Right lobe of liver (tissue), 6 donors: ENCODE measurements around the gene PAQR7. TPM values are rescaled to one million over a fixed set of nuclear protein-coding genes. Genes with fewer than 3 reads are reported as not detected.

Experiments
- ATAC-seq, 4 donors: fragments of 200-7000 bp; cut with Tn5 transposase; one replicate each; pipeline ENCODE4 v1.9.1; 2020; ENCODE audit warnings: mild to moderate bottlenecking in 4 of 4, moderate library complexity in 4 of 4
- DNase-seq, 3 donors: peaks; one replicate each; pipeline ENCODE4 v3.0.0-alpha.2; 2020
- H3K27ac ChIP-seq, 3 donors: fragments of 200-600 bp; one replicate each; pipeline ENCODE4 v1.8.0; 2022
- H3K27me3 ChIP-seq, 2 donors: fragments of 200-600 bp; one replicate each; pipeline ENCODE4 v1.8.0; 2022
- H3K36me3 ChIP-seq, 4 donors: fragments of 200-600 bp; sonication (generic) in 1 of 4; one replicate each; pipeline versions ENCODE4 v1.5.1 to v1.8.0; 2017 to 2022; ENCODE audit warnings: control low read depth in 1 of 4
- H3K4me1 ChIP-seq, 4 donors: fragments of 200-600 bp; sonication (generic) in 1 of 4; one replicate each; pipeline versions ENCODE4 v1.5.1 to v1.8.0; 2017 to 2022; ENCODE audit warnings: control low read depth in 1 of 4
- H3K4me3 ChIP-seq, 3 donors: fragments of 200-600 bp; one replicate each; pipeline ENCODE4 v1.8.0; 2022
- H3K9me3 ChIP-seq, 4 donors: fragments of 200-600 bp; sonication (generic) in 1 of 4; one replicate each; pipeline versions ENCODE4 v1.5.1 to v1.8.0; 2017 to 2022; ENCODE audit warnings: control low read depth in 1 of 4
- POLR2A ChIP-seq: fragments of 450-650 bp; IDR thresholded peaks from one replicate; pipeline ENCODE4 v1.6.1; 2017; ENCODE audit warnings: antibody characterized with exemption, mild to moderate bottlenecking
- WGBS: methylation state at CpG from one replicate; pipeline ENCODE4 v1.1.6; 2018; ENCODE audit warnings: low coverage, low lambda C conversion rate; ENCODE audit not compliant: insufficient coverage; ENCODE audit errors: missing lambda C conversion rate; 5-methylcytosine and 5-hydroxymethylcytosine counted together
- intact Hi-C, 2 donors: fragments of 100-400 bp; cut with DNase I; formaldehyde crosslinking; loops; one replicate each; pipeline versions ENCODE4 v1.11.2 to v1.14.1; 2022
- total RNA-seq, 6 experiments: library from RNA; depleted of rRNA in 2 of 6; stranded (reverse); fragments of >200 nt in 2 of 6; fragmentation: NEBNext Ultra II Directional in 3 of 6; extraction: Animal tissue kit (Norgen Biotek cat#: 25700) in 3 of 6; gene quantifications; one replicate each; pipeline versions ENCODE4 v1.1.0 to v1.2.4, GENCODE V29; 2016 to 2023
- TF ChIP-seq, protein P1 (sequence below), 4 donors: fragments of 200-600 bp in 3 of 4; fragments of 450-650 bp in 1 of 4; IDR thresholded peaks; one replicate each; pipeline versions ENCODE4 v1.5.1 to v1.8.0; 2016 to 2022; ENCODE audit warnings: antibody characterized with exemption in 4 of 4, mild to moderate bottlenecking in 2 of 4
- donor health status: DM: no; HTN: yes; CAD: no.
- donor health status: DM: no; HTN: no; CAD: no.
- donor health status: DM: no; HTN: no; CAD: no.
- donor health status: DM: no; HTN: yes; CAD: no.
- donor health status: DM: no; HTN: yes; CAD: no.

PAQR7 gene
- total RNA-seq, 6 experiments from 2014 or later = 0.74 to 4.8 (median 2.4) TPM

DNA sequence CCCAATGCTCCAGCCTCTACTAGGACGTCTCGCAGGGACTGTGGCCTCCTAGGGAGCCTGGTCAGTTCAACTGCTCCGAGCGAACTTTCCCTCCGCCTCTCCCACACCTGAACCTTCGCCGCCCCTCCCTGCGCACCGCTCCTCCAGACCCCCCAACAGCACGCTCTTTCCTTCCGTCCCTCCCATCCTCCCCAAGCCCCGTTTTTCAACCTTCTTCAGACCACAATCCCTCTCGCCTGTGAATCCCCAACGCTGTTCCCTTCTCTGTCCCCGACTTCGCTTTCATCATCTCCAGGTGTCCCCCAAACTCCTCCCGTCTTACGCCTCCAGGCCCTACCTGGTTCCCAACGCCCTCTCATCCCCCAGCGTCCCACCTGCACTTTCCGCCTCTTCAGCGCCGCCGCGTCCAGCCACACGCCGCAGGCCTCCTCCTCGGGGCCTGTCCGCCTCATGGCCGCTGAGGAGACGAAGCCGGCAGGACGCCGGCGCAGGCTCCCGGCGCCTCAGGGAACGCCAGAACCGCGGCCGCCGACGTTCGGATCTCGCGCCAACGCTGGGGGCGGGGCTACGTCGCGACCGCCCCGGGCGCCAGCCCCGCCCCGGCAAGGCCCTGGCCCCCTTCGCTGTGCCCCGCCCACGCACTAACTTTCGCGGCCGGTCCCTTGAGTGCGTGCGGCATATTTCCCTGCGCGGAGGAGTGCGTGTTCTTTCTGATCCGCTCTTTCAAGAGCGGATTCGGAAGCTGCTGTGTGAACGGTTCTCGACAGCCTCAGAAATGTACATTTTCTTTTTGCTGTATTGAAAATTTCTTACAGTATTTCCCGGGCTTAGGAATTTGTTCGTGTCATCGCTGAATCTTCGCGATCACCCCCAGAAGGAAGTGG, 16.4 kb downstream of the PAQR7 start, which contains the start of gene AUNIP:
TSS of gene AUNIP (minus strand) at position 552 of the 884 bp plus-strand sequence. CDS start at position 452, 100 bp downstream.
- H3K4me1 ChIP-seq = peaks cover 0 to 8% (median 4%) of the 10 kb centered on the region in 4 donors
- peak; percentile 97 to 99 (median 98) for ATAC-seq
- intact Hi-C loops = no loop called here
- DNase-seq = peak; percentile 90 to 93 (median 91)
- peak; percentile 62 for TF ChIP-seq POLR2A
- TF ChIP-seq, protein P1, sequence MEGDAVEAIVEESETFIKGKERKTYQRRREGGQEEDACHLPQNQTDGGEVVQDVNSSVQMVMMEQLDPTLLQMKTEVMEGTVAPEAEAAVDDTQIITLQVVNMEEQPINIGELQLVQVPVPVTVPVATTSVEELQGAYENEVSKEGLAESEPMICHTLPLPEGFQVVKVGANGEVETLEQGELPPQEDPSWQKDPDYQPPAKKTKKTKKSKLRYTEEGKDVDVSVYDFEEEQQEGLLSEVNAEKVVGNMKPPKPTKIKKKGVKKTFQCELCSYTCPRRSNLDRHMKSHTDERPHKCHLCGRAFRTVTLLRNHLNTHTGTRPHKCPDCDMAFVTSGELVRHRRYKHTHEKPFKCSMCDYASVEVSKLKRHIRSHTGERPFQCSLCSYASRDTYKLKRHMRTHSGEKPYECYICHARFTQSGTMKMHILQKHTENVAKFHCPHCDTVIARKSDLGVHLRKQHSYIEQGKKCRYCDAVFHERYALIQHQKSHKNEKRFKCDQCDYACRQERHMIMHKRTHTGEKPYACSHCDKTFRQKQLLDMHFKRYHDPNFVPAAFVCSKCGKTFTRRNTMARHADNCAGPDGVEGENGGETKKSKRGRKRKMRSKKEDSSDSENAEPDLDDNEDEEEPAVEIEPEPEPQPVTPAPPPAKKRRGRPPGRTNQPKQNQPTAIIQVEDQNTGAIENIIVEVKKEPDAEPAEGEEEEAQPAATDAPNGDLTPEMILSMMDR (IDR thresholded peaks at IDR 0.05) = no peak
- no peaks in the 10 kb centered on the region for H3K36me3 ChIP-seq
- H3K9me3 ChIP-seq = no peaks in the 10 kb centered on the region
- 3% methylated on average over 49 of the region's 77 CpGs for WGBS
- H3K4me3 ChIP-seq = peak within 1 kb of the TSS; percentile 34 to 53 (median 49)
- peak within 1 kb of the TSS; percentile 46 to 61 (median 58) for H3K27ac ChIP-seq
- no peaks in the 10 kb centered on the region for H3K27me3 ChIP-seq

DNA sequence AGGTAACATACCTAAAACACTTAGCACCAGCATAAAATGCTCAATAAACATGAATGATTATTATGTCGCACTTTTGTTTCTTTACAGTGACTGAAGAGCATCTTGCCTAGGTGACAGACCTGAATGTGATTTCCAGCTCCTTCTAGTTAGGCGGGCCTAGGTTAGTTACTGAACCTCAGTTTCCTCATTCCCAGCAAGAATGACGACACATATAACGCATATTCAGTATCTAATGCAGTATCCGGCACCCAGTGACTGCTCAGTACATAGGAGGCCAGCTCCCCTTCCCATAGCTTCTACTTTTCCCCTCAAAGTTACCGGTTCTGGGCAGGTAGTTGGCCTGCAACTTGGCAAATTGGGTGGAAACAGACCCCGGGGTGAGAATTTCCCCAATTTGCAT, 17.0 kb downstream of the PAQR7 start:
- no peak overlapping the region for H3K27ac ChIP-seq
- H3K36me3 ChIP-seq = no peaks in the 10 kb centered on the region
- no peak for ATAC-seq
- H3K4me1 ChIP-seq = peaks cover 0 to 8% (median 4%) of the 10 kb centered on the region in 4 donors
- no peaks in the 10 kb centered on the region for H3K27me3 ChIP-seq
- intact Hi-C loops = no loop called here
- TF ChIP-seq POLR2A = no peak
- TF ChIP-seq, protein P1 (IDR thresholded peaks at IDR 0.05) = no peak
- DNase-seq = no peak
- H3K9me3 ChIP-seq = no peaks in the 10 kb centered on the region
- H3K4me3 ChIP-seq = no peak overlapping the region
- 47% methylated on average over 7 of the region's 7 CpGs for WGBS

DNA sequence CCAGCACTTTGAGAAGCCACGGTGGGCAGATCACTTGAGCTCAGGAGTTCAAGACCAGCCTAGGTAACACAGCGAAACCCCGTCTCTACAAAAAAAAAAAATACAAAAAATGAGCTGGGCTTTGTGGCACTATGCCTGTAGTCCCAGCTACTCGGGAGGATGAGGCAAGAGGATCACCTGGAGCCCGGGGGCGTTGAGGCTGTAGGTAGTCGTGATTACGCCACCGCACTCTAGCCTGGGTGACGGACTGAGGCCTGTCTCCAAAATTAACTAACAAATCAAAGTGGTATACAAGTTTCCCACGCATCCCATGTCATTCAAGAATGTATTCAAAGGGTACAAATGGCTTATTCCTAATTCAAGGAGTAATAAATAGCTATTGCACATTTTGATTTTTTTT, 18.7 kb downstream of the PAQR7 start:
- Histone ChIP-seq H3K4me1 (peaks cover 0 to 8% (median 4%) of the 10 kb centered on the region in 4 donors), H3K36me3 (no peaks in the 10 kb centered on the region), H3K27me3 (no peaks in the 10 kb centered on the region), H3K27ac (no peak overlapping the region), H3K9me3 (no peaks in the 10 kb centered on the region), H3K4me3 (no peak overlapping the region)
- intact Hi-C loops = no loop called here
- 79% methylated on average over 11 of the region's 11 CpGs for WGBS
- ATAC-seq = no peak
- no peak for DNase-seq
- TF ChIP-seq, protein P1 (IDR thresholded peaks at IDR 0.05) = no peak
- no peak for TF ChIP-seq POLR2A

DNA sequence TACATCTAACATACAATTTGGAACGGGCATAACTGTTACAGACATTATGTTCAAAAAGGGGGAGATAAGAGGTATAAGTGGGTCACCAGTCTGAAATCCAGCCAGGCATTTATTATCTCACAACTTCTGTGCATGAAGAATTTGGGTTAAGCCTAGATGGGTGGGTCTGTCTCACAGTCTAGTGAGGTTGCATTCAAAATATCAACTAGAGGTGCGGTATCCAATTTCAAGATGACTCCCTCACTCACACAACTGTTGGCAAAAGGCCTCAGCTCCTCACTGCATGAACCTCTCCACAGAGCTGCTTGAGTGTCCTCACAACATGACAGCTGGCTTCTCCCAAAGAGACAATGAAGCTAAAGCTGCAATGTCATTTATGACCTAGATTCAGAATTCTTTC, 21.0 kb downstream of the PAQR7 start:
- Histone ChIP-seq H3K9me3 (no peaks in the 10 kb centered on the region), H3K4me1 (no peaks in the 10 kb centered on the region), H3K27me3 (no peaks in the 10 kb centered on the region), H3K4me3 (no peak overlapping the region), H3K27ac (no peak overlapping the region), H3K36me3 (no peaks in the 10 kb centered on the region)
- WGBS = 86% methylated on average over 2 of the region's 2 CpGs
- intact Hi-C loops = no loop called here
- no peak for TF ChIP-seq POLR2A
- TF ChIP-seq, protein P1 (IDR thresholded peaks at IDR 0.05) = no peak
- ATAC-seq = no peak
- no peak for DNase-seq
